Ishikawa (cell line): ENCODE measurements around the gene LRRC59.

ENCODE experiments used
- CEBPB ChIP-seq: IDR thresholded peaks from 2 replicates; pipeline ENCODE4 v1.6.1; 2012
- CREB1 ChIP-seq: IDR thresholded peaks from 2 replicates; pipeline ENCODE4 v1.6.1; 2012; ENCODE audit warnings: low read depth
- EGR1 ChIP-seq: IDR thresholded peaks from 2 replicates; pipeline ENCODE4 v1.6.1; 2012
- EP300 ChIP-seq: IDR thresholded peaks from 2 replicates; pipeline ENCODE4 v1.6.1; 2012; ENCODE audit warnings: borderline replicate concordance
- FOXM1 ChIP-seq: IDR thresholded peaks from 2 replicates; pipeline ENCODE4 v1.6.1; 2012; ENCODE audit warnings: low read depth, borderline replicate concordance
- NFIC ChIP-seq: IDR thresholded peaks from 2 replicates; pipeline ENCODE4 v1.6.1; 2012
- RAD21 ChIP-seq: IDR thresholded peaks from 2 replicates; pipeline ENCODE4 v1.6.1; 2012; ENCODE audit warnings: low read depth
- TAF1 ChIP-seq: IDR thresholded peaks from 2 replicates; pipeline ENCODE4 v1.6.1; 2012; ENCODE audit warnings: low read depth, mild to moderate bottlenecking
- TCF12 ChIP-seq: IDR thresholded peaks from 2 replicates; pipeline ENCODE4 v1.6.1; 2012; ENCODE audit warnings: low read depth
- TEAD4 ChIP-seq: IDR thresholded peaks from 2 replicates; pipeline ENCODE4 v1.6.1; 2012
- YY1 ChIP-seq: IDR thresholded peaks from 2 replicates; pipeline ENCODE4 v1.6.1; 2012; ENCODE audit warnings: low read depth
- ZBTB7A ChIP-seq: IDR thresholded peaks from 2 replicates; pipeline ENCODE4 v1.6.1; 2012; ENCODE audit warnings: low read depth
- TF ChIP-seq, protein P1 (sequence below): IDR thresholded peaks from 2 replicates; pipeline ENCODE4 v1.6.1; 2012
- TF ChIP-seq, protein P2 (sequence below): IDR thresholded peaks from 2 replicates; pipeline ENCODE4 v1.6.1; 2012; ENCODE audit warnings: low read depth, mild to moderate bottlenecking
- TF ChIP-seq, protein P3 (sequence below): IDR thresholded peaks from 2 replicates; pipeline ENCODE4 v1.6.1; 2012

The LRRC59 gene

DNA sequence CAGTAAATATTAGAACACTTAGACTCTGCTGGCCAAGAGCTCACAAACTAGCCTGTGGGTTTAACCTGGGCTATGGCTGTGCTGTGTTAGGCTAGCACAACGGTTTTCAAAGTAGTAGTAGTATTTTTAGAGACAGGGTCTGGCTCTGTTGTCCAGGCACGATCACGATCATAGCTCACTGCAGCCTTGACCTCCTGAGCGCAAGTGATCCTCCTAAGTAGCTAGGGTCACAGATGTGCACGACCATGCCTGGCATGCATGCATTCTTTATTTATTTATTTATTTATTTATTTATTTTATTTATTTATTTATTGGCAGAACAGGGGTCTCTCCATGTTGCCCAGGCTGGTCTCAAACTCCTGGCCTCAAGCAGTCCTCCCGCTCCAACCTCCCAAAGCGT lies 34.7 kb downstream of the LRRC59 start:
- TF ChIP-seq NFIC (no peak), TAF1 (no peak), EP300 (no peak), TCF12 (no peak), TEAD4 (no peak)
- TF ChIP-seq, protein P1, sequence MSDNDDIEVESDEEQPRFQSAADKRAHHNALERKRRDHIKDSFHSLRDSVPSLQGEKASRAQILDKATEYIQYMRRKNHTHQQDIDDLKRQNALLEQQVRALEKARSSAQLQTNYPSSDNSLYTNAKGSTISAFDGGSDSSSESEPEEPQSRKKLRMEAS, result no peak
- TF ChIP-seq, protein P2, sequence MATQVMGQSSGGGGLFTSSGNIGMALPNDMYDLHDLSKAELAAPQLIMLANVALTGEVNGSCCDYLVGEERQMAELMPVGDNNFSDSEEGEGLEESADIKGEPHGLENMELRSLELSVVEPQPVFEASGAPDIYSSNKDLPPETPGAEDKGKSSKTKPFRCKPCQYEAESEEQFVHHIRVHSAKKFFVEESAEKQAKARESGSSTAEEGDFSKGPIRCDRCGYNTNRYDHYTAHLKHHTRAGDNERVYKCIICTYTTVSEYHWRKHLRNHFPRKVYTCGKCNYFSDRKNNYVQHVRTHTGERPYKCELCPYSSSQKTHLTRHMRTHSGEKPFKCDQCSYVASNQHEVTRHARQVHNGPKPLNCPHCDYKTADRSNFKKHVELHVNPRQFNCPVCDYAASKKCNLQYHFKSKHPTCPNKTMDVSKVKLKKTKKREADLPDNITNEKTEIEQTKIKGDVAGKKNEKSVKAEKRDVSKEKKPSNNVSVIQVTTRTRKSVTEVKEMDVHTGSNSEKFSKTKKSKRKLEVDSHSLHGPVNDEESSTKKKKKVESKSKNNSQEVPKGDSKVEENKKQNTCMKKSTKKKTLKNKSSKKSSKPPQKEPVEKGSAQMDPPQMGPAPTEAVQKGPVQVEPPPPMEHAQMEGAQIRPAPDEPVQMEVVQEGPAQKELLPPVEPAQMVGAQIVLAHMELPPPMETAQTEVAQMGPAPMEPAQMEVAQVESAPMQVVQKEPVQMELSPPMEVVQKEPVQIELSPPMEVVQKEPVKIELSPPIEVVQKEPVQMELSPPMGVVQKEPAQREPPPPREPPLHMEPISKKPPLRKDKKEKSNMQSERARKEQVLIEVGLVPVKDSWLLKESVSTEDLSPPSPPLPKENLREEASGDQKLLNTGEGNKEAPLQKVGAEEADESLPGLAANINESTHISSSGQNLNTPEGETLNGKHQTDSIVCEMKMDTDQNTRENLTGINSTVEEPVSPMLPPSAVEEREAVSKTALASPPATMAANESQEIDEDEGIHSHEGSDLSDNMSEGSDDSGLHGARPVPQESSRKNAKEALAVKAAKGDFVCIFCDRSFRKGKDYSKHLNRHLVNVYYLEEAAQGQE, result no peak
- TF ChIP-seq, protein P3, sequence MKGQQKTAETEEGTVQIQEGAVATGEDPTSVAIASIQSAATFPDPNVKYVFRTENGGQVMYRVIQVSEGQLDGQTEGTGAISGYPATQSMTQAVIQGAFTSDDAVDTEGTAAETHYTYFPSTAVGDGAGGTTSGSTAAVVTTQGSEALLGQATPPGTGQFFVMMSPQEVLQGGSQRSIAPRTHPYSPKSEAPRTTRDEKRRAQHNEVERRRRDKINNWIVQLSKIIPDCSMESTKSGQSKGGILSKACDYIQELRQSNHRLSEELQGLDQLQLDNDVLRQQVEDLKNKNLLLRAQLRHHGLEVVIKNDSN, result no peak

DNA sequence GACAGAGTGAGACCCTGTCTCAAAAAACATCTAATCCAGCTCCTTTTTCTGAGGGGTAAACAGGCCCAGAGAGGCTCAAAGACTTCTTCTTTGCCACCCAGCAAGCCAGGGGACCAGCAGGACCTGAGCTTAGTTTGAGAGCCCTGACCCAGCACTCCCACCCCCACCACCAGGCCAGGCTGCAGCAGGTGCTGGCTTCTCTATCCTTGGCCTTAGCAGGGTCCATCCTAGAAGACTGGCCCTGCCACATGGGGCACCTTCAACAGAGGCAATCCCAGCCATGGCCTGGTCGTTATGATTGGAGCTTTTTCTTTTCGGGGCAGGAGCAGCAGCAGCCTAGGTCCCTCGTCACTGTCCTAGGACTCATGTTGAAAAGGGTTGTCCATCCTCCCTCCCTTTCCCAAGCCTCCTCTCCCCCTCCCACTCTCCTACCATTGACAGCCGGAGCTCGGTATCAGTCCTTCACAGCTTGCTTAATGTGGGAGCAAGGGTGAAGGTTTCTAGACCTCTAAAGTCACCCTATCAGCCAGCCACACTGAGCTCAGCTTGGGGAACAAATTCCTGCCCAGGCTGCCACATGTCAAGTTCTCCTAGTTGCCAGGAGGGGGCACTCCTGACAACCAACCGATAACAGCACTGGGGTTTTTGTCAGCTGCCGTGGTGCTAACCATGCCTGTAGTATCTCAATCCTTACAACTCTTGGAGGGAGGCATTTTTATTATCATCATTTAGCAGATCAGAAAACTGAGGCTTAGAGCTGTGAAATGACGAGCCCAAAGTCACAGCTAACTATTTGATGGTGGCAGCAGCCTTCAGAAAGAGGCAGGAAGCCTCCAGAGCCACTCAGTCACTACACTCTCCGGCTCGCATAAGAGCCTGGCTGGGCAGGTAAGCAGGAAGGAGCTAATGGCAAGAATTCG lies 35.5 kb downstream of the LRRC59 start:
- TF ChIP-seq CEBPB (no peak), RAD21 (peak; percentile 71), FOXM1 (no peak), EGR1 (no peak), EP300 (no peak), TAF1 (no peak), TEAD4 (peak; percentile 25), YY1 (no peak), CREB1 (no peak), TCF12 (no peak), ZBTB7A (no peak), NFIC (no peak)
- TF ChIP-seq, protein P1, result 0 out of 2 replicates have a peak, but pooled peaks have one; percentile 19
- TF ChIP-seq, protein P3, result 0 out of 2 replicates have a peak, but pooled peaks have one; percentile 8
- TF ChIP-seq, protein P2, result no peak

DNA sequence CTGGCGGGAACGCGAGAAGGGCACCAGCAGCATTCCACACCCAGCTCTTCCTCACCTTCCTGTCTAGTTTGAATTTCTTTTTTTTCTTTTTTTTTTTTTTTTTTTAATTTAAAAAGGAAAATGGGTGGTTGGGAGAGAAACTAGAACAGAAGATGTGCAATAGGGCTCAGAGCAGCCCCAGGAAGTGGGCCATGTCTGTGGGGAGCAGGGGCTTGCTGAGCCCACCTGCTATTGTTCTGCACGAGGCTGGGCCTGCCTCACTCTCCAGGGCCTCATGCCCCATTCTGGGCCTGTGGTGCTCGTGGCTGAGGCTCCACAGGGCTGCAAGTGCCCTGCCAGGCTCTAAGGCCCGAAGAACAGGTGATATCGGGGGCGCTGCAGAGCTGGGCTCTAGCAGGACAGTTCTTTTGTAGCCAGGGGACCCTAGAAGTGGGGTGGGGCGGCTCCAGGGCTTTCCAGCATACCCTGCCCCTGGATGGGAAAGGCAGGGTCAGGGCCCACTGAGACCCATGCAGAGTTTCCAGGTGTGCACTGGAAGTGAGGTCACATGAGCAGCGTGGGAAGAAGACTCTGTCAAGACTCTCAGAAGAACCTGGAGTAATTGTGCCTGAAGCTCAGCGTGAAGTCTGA lies 36.7 kb downstream of the LRRC59 start:
- TF ChIP-seq RAD21 (no peak), NFIC (no peak)

DNA sequence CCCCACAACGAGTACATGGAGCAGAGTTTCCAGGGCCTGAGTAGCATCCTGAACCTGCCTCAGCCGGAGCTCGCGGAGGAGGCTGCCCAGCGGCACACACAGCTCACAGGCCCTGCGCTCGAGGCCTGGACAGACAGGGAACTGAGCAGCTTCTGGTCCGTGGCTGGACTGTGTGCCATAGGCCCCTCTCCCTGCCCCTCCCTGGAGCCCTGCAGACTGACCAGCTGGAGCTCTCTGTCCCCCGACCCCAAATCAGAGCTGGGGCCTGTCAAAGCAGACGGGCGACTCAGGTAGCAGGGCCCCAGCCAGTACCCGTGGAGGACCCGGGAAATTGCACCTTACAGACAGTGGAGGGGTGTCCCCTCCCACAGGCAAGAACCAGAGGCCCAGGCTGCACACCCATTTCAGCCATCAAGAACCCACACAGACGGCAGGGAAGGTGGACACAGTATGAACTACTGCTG lies 37.3 kb downstream of the LRRC59 start:
- TF ChIP-seq, protein P3, result no peak
- no peak for TF ChIP-seq TCF12
- TF ChIP-seq FOXM1, result no peak
- TF ChIP-seq, protein P2, result no peak
- no peak for TF ChIP-seq RAD21
- TF ChIP-seq, protein P1, result no peak
- TF ChIP-seq TEAD4, result no peak
- TF ChIP-seq EP300, result no peak
- TF ChIP-seq ZBTB7A, result no peak
- no peak for TF ChIP-seq NFIC
- no peak for TF ChIP-seq CEBPB
- TF ChIP-seq YY1, result no peak
- TF ChIP-seq TAF1, result no peak
- TF ChIP-seq CREB1, result no peak
- TF ChIP-seq EGR1, result no peak
